ENCODE data around the gene CECR2. TPM values are rescaled to one million over a fixed set of nuclear protein-coding genes. Genes with fewer than 3 reads are reported as not detected.
A peak's percentile ranks its signal among the peaks of the same experiment; 100 is the strongest.

The CECR2 gene
- total RNA-seq: under 1 TPM in 2 of 3 donors, not detected in 1; 0.02 to 0.45 TPM
- 0.25 TPM for total RNA-seq (2013)

DNA sequence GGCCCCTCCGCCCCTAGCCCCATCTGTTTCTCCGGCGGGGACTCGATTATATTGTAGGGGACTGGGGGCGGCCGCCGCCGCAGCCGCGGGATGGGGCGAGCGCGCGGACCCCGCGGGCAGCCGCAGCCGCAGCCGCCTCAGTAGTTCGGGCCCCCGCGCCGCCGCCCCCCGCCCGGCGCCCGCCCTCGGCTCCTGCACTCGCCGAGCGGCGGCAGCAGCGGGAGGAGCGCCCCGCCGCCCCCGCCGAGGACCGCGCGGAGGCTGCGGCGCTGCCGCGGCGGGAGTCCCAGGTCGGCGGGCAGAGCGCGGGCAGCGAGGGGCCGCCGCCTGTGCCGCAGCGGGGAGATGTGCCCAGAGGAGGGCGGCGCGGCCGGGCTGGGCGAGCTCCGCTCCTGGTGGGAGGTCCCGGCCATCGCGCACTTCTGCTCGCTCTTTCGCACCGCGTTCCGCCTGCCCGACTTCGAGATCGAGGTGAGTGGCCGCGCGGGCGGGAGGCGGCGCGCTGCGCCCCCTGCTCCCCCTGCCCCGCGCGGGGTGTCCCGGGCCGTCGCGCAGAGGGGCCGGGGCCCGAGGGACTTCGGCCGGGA, at the start of gene CECR2:
Gene CECR2 (plus strand): TSS at position 22 of the 587 bp plus-strand sequence. CDS start 324 bp downstream, at position 346.
- Histone ChIP-seq H3K27ac (ENCODE audit: low read length) (no peak within 1 kb of the TSS), H3K4me3 (ENCODE audit: low read length) (no peak within 1 kb of the TSS), H3K27me3 (ENCODE audit: control insufficient read depth, insufficient read depth, low read length) (peaks cover 34% of the 10 kb centered on the region), H3K4me1 (ENCODE audit: control insufficient read depth, insufficient read depth, low read length) (peaks cover 16% of the 10 kb centered on the region), H3K36me3 (ENCODE audit: control insufficient read depth, insufficient read depth, low read length) (no peaks in the 10 kb centered on the region), H3K9me3 (ENCODE audit: control insufficient read depth, insufficient read depth, low read length) (no peaks in the 10 kb centered on the region)
- TF ChIP-seq, protein P1, sequence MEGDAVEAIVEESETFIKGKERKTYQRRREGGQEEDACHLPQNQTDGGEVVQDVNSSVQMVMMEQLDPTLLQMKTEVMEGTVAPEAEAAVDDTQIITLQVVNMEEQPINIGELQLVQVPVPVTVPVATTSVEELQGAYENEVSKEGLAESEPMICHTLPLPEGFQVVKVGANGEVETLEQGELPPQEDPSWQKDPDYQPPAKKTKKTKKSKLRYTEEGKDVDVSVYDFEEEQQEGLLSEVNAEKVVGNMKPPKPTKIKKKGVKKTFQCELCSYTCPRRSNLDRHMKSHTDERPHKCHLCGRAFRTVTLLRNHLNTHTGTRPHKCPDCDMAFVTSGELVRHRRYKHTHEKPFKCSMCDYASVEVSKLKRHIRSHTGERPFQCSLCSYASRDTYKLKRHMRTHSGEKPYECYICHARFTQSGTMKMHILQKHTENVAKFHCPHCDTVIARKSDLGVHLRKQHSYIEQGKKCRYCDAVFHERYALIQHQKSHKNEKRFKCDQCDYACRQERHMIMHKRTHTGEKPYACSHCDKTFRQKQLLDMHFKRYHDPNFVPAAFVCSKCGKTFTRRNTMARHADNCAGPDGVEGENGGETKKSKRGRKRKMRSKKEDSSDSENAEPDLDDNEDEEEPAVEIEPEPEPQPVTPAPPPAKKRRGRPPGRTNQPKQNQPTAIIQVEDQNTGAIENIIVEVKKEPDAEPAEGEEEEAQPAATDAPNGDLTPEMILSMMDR (IDR thresholded peaks at IDR 0.05): no peak
- DNase-seq: peak in 1 of 2 donors; percentile 44
- Mint-ChIP-seq H3K9me3 (no peaks in the 10 kb centered on the region), H3K4me3 (peak within 1 kb of the TSS; percentile 62), H3K27me3 (ENCODE audit: low read depth in 2 of 2) (peaks cover 48 to 57% of the 10 kb centered on the region in 2 donors), H3K27ac (no peak within 1 kb of the TSS), H3K36me3 (no peaks in the 10 kb centered on the region), H3K4me1 (peaks cover 12 to 21% of the 10 kb centered on the region in 2 donors)
- intact Hi-C loops (cut with micrococcal nuclease): no loop called here
- under 1% methylated on average over 91 of the region's 92 CpGs for WGBS (ENCODE audit: insufficient coverage)
- peak in 2 of 3 donors; percentile 34 to 64 for ATAC-seq

DNA sequence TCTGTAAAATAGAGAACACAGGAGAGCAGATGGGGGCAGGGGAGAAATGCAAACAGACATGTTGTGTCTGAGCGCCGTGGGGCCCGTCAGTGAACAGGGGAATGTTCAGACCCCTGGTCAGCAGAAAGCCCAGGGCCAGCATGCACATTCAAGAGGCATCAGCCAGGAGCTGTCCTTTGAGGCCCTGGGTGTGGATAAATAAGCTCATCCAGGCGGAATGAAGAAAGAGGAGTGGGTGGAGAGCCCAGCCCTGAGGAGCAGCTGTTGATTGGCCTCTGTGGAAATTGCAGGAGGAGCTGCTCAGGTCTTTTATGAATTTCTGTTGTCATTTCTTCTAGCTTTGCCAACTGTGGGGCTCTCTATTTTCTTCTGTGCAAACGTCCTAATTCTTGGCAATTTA, 49.7 kb upstream of the CECR2 start:
- DNase-seq (no peak), ATAC-seq (no peak)
- no peaks in the 10 kb centered on the region for H3K36me3 Mint-ChIP-seq
- H3K27ac Mint-ChIP-seq: no peak overlapping the region
- H3K4me3 ChIP-seq (ENCODE audit: low read length): no peak overlapping the region
- H3K9me3 ChIP-seq (ENCODE audit: control insufficient read depth, insufficient read depth, low read length): no peaks in the 10 kb centered on the region
- H3K27me3 Mint-ChIP-seq (ENCODE audit: low read depth in 2 of 2): peaks cover 0 to 4% of the 10 kb centered on the region in 2 donors
- no peaks in the 10 kb centered on the region for H3K4me1 Mint-ChIP-seq
- no peaks in the 10 kb centered on the region for H3K36me3 ChIP-seq (ENCODE audit: control insufficient read depth, insufficient read depth, low read length)
- H3K4me3 Mint-ChIP-seq: no peak overlapping the region
- H3K4me1 ChIP-seq (ENCODE audit: control insufficient read depth, insufficient read depth, low read length): no peaks in the 10 kb centered on the region
- whole genome bisulfite sequencing (ENCODE audit: insufficient coverage): 86% methylated on average over 4 of the region's 5 CpGs
- H3K27ac ChIP-seq (ENCODE audit: low read length): no peak overlapping the region
- no peaks in the 10 kb centered on the region for H3K27me3 ChIP-seq (ENCODE audit: control insufficient read depth, insufficient read depth, low read length)
- no peaks in the 10 kb centered on the region for H3K9me3 Mint-ChIP-seq
- TF ChIP-seq, protein P1 (IDR thresholded peaks at IDR 0.05): no peak
- intact Hi-C loops (cut with micrococcal nuclease): no loop called here

DNA sequence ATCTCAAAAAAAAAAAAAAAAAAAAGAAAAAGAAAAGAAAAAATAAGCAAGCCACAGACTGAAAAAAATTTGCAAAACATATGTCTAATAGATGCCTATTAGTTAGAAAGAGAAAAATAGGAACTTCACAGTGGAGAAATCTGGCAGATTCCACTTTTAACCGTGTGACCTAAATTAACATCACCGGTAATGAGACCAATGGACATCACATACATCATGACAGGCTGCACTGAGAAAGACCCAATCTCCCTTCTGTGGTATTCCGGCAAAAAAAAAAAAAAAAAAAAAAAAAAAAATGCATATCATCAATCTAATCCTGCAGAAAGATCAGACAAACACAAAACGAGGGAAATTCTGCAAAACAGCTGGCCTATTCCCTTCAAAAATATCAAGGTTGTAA, 46.7 kb upstream of the CECR2 start:
- Histone ChIP-seq H3K36me3 (ENCODE audit: control insufficient read depth, insufficient read depth, low read length) (no peaks in the 10 kb centered on the region), H3K9me3 (ENCODE audit: control insufficient read depth, insufficient read depth, low read length) (no peaks in the 10 kb centered on the region), H3K27me3 (ENCODE audit: control insufficient read depth, insufficient read depth, low read length) (no peaks in the 10 kb centered on the region), H3K4me3 (ENCODE audit: low read length) (no peak overlapping the region), H3K4me1 (ENCODE audit: control insufficient read depth, insufficient read depth, low read length) (no peaks in the 10 kb centered on the region), H3K27ac (ENCODE audit: low read length) (no peak overlapping the region)
- DNase-seq: no peak
- Mint-ChIP-seq H3K4me3 (no peak overlapping the region), H3K27ac (no peak overlapping the region), H3K9me3 (no peaks in the 10 kb centered on the region), H3K4me1 (no peaks in the 10 kb centered on the region), H3K36me3 (no peaks in the 10 kb centered on the region), H3K27me3 (ENCODE audit: low read depth in 2 of 2) (peaks cover 0 to 4% of the 10 kb centered on the region in 2 donors)
- ATAC-seq: no peak
- TF ChIP-seq, protein P1 (IDR thresholded peaks at IDR 0.05): no peak
- WGBS (ENCODE audit: insufficient coverage): 93% methylated on average over 3 of the region's 4 CpGs
- intact Hi-C loops (cut with micrococcal nuclease): no loop called here

DNA sequence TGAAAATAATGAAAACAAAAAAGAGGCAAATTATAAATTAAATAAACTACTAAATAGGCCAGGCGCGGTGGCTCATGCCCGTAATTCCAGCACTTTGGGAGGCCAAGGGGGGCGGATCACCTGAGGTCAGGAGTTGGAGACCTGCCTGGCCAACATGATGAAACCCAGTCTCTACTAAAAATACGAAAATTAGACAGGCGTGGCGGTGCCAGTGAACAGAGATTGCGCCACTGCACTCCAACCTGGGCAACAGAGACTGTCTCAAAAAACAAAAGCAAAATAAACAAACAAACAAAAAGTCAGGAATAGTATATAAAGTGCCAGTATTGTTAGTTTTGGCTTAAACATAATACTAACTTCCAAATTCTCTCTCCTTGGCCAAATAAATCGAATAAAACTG, 37.6 kb upstream of the CECR2 start:
- ATAC-seq (no peak), DNase-seq (no peak)
- Histone ChIP-seq H3K4me3 (ENCODE audit: low read length) (no peak overlapping the region), H3K27me3 (ENCODE audit: control insufficient read depth, insufficient read depth, low read length) (no peaks in the 10 kb centered on the region), H3K9me3 (ENCODE audit: control insufficient read depth, insufficient read depth, low read length) (no peaks in the 10 kb centered on the region), H3K27ac (ENCODE audit: low read length) (no peak overlapping the region), H3K36me3 (ENCODE audit: control insufficient read depth, insufficient read depth, low read length) (no peaks in the 10 kb centered on the region), H3K4me1 (ENCODE audit: control insufficient read depth, insufficient read depth, low read length) (no peaks in the 10 kb centered on the region)
- TF ChIP-seq, protein P1 (IDR thresholded peaks at IDR 0.05): no peak
- Mint-ChIP-seq H3K4me3 (no peak overlapping the region), H3K27ac (no peak overlapping the region), H3K4me1 (no peaks in the 10 kb centered on the region), H3K9me3 (no peaks in the 10 kb centered on the region), H3K27me3 (ENCODE audit: low read depth in 2 of 2) (no peaks in the 10 kb centered on the region), H3K36me3 (no peaks in the 10 kb centered on the region)
- intact Hi-C loops (cut with micrococcal nuclease): no loop called here
- WGBS (ENCODE audit: insufficient coverage): 87% methylated on average over 9 of the region's 9 CpGs
